ENCODE measurements around the gene CRABP1.

CRABP1 gene

GRCh38 chr15:78316283-78317083 lies 23.7 kb upstream of the CRABP1 start:
- no peak overlapping the region for H3K27ac ChIP-seq
- DNase-seq (ENCODE audit: low read depth, low spot score) = no peak

GRCh38 chr15:78317145-78317836 lies 22.9 kb upstream of the CRABP1 start:
- H3K27ac ChIP-seq = no peak overlapping the region
- DNase-seq (ENCODE audit: low read depth, low spot score) = no peak

GRCh38 chr15:78319588-78319987 lies 20.6 kb upstream of the CRABP1 start:
- DNase-seq (ENCODE audit: low read depth, low spot score) = no peak
- H3K27ac ChIP-seq = no peak overlapping the region

- no peak for DNase-seq (ENCODE audit: low read depth, low spot score)
- no peak overlapping the region for H3K27ac ChIP-seq
Observed at GRCh38 chr15:78320183-78320582, 20.0 kb upstream of the CRABP1 start.

GRCh38 chr15:78321041-78321570 lies 19.0 kb upstream of the CRABP1 start:
- no peak for DNase-seq (ENCODE audit: low read depth, low spot score)
- no peak overlapping the region for H3K27ac ChIP-seq

- no peak overlapping the region for H3K27ac ChIP-seq
- no peak for DNase-seq (ENCODE audit: low read depth, low spot score)
Observed at GRCh38 chr15:78321786-78322185, 18.4 kb upstream of the CRABP1 start.

GRCh38 chr15:78322243-78322642 lies 17.9 kb upstream of the CRABP1 start:
- DNase-seq (ENCODE audit: low read depth, low spot score) = no peak
- H3K27ac ChIP-seq = no peak overlapping the region

GRCh38 chr15:78322724-78323521 lies 17.2 kb upstream of the CRABP1 start:
- DNase-seq (ENCODE audit: low read depth, low spot score) = no peak
- no peak overlapping the region for H3K27ac ChIP-seq

GRCh38 chr15:78323693-78324092 lies 16.5 kb upstream of the CRABP1 start:
- no peak overlapping the region for H3K27ac ChIP-seq
- no peak for DNase-seq (ENCODE audit: low read depth, low spot score)

- no peak overlapping the region for H3K27ac ChIP-seq
- DNase-seq (ENCODE audit: low read depth, low spot score) = no peak
Observed at GRCh38 chr15:78324144-78324543, 16.0 kb upstream of the CRABP1 start.

GRCh38 chr15:78325092-78325843 lies 14.9 kb upstream of the CRABP1 start:
- DNase-seq (ENCODE audit: low read depth, low spot score) = peak; percentile 26
- no peak overlapping the region for H3K27ac ChIP-seq

GRCh38 chr15:78327466-78327865 lies 12.7 kb upstream of the CRABP1 start:
- DNase-seq (ENCODE audit: low read depth, low spot score) = no peak
- no peak overlapping the region for H3K27ac ChIP-seq

- no peak for DNase-seq (ENCODE audit: low read depth, low spot score)
- no peak overlapping the region for H3K27ac ChIP-seq
Observed at GRCh38 chr15:78329625-78330024, 10.5 kb upstream of the CRABP1 start.

GRCh38 chr15:78334845-78335244 lies 5.3 kb upstream of the CRABP1 start:
- DNase-seq (ENCODE audit: low read depth, low spot score) = no peak
- H3K27ac ChIP-seq = no peak overlapping the region

GRCh38 chr15:78335985-78336384 lies 4.2 kb upstream of the CRABP1 start:
- no peak for DNase-seq (ENCODE audit: low read depth, low spot score)
- H3K27ac ChIP-seq = no peak overlapping the region

- no peak for DNase-seq (ENCODE audit: low read depth, low spot score)
- H3K27ac ChIP-seq = no peak overlapping the region
Observed at GRCh38 chr15:78338781-78339180, 1.4 kb upstream of the CRABP1 start.

- H3K27ac ChIP-seq = no peak overlapping the region
- no peak for DNase-seq (ENCODE audit: low read depth, low spot score)
Observed at GRCh38 chr15:78339559-78339958, 594 bp upstream of the CRABP1 start.

GRCh38 chr15:78341057-78341987 lies 1.2 kb downstream of the CRABP1 start:
- H3K27ac ChIP-seq = no peak overlapping the region
- no peak for DNase-seq (ENCODE audit: low read depth, low spot score)

- DNase-seq (ENCODE audit: low read depth, low spot score) = no peak
- H3K27ac ChIP-seq = no peak overlapping the region
Observed at GRCh38 chr15:78342021-78342420, 1.9 kb downstream of the CRABP1 start.

All from epithelial cell of prostate (primary cell).